Kidney capillary endothelial cell (primary cell): ENCODE results near the gene CCDC28B.
"Not testable (repeated sequence)": the region's sequence is repeated elsewhere in the genome, so short reads cannot be mapped to it uniquely, and the experiment has no call there.

Experiments used
- DNase-seq: peaks from one replicate; pipeline ENCODE4 v3.0.0-alpha.2; 2018; ENCODE audit warnings: low spot score

The CCDC28B gene

DNA sequence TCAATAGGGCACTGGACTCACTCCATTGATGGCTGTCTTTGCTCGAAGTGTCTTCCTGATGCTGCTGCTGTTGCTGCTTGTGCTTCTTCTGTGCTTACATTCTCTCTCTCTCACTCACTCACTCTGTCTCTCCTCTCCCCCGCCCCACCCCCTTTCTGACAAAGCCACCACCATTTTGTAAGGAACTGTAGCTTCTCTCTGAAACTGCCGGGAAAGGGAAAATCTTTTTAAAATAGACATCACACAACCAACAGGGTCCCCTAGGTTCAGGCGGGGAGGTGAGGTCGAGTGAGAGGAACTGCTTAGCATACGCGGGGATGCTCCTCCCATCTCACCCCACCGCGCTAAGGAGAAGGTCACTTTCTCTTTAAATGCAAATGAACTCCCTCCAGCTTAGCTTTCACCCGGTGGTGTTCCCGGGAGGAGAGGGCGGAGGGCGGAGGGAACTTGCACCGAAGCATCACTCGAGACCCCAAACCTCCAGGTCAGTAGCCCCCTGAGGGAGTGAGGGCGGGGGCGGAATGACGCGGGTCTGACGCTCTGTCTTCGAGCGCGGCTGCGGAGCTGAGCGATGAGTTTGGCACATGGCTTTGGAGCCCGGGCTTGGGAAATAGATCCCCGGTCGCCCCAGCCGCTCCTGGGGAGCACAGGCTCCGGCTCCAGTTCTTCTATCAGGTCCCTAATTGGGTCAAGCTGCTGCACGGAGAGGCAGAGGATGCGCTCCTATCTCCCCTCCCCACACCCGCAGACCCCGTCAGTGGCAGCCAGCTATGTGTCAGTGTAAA lies at the start of gene CCDC28B:
CCDC28B (plus strand) TSS at position 370 of the 785 bp plus-strand sequence. CDS start 1,341 bp downstream, outside the sequence.
- no peak for DNase-seq

DNA sequence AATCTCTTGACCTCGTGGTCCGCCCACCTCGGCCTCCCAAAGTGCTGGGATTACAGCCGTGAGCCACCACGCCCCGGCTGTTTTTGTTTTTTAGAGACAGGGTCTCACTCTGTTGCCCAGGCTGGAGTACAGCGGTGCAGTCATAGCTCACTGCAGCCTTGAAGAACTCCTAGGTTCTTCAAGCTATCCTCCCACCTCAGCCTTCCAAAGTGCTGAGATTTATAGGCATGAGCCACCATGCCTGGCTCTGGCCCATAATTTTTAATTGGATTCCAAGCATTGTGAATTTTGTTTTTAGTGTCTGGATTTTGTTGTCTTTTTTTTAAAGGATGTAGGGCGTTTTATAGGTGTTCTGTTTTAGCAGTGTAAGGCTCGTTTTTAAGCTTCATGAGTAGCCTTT lies 49.5 kb upstream of the CCDC28B start:
- DNase-seq: no peak

DNA sequence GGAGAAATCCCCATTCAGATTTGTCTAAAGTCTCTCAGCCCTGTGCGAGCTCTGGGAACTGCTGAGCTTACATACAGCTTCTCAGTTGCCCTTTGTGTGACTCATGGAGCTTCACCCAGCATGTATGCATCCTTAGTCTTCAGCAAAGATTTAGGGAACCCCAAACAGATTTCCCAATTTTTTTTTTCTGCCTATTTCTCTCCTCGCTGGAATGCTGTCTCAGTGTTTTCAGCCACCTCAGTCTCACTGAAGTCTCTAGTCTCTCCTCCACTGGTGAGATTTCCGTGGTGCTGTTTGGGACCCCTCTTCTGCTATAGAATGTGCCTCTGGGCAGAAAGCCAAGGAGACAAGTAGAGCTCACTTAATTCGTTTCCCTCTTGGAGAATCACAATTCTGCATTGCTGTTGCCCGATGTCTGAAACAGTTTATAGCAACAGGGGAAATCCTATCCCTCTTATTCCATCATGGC lies 49.0 kb upstream of the CCDC28B start:
- DNase-seq: no peak

DNA sequence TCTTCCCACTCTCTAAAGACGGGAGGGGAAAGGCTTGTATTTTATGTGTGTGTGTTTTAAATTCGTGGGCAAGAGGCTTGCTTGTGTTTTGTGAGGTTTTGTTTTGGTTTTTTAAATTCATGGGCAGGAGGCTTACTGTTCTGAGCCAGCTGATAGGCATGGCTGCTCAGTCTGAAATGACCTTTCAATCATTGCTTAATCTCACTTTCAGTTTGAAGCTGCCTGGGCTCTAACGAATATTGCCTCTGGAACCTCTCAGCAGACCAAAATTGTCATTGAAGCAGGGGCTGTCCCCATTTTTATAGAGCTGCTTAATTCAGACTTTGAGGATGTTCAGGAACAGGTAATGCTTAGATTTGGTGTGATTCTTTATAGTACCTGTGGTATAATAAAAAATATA lies 41.2 kb upstream of the CCDC28B start:
- no peak for DNase-seq

DNA sequence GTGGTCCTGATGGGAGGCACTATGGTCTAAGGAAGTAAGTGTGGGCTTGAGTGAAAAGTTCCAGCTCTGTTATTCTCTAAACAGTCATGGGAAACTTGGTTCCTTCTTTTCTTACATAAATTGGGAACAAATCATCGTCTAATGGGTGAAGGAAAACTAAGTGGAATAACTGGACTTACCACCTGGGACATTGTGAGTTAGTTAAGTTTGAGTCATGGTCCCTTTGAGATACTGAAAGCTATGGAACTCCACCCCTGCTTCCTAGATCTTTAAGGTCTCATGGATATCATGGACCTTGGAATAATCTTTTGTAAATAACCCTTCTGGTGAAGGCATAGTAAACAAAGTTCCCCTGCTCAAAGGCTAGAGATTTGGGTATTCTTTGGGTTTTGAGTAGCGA lies 37.0 kb upstream of the CCDC28B start:
- no peak for DNase-seq

DNA sequence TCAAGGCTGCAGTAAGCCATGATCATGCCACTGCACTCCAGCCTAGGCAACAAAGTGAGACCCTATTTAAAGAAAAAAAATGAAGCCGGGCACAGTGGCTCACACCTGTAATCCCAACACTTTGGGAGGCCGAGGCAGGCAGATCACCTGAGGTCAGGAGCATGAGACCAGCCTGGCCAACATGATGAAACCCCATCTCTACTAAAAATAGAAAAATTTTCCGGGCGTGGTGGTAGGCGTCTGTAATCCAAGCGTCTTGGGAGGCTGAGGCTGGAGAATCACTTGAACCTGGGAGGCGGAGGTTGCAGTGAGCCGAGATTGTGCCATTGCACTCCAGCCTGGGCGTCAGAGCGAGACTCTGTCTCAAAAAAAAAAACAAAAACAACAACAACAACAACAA lies 34.8 kb upstream of the CCDC28B start:
- DNase-seq: not testable (repeated sequence)

DNA sequence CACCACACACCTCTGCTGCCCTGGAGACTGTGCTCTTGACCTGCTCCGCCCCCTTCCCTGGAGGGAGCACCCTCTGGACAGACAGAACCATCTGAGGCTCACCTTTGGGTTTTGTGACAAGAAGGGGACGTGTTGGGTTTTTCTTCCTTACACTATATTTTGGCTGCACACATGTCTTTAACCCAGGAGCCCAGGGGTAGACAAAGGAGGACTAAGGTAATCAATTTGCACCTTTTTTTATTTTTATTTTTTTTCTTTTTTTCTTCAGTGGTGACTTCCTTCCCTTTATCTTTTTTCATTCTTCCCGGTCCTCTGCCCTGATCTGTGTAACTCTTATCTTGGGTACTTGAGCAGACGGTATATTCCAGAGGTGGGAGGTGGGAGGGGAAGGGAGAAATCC lies 29.4 kb upstream of the CCDC28B start:
- DNase-seq: no peak

DNA sequence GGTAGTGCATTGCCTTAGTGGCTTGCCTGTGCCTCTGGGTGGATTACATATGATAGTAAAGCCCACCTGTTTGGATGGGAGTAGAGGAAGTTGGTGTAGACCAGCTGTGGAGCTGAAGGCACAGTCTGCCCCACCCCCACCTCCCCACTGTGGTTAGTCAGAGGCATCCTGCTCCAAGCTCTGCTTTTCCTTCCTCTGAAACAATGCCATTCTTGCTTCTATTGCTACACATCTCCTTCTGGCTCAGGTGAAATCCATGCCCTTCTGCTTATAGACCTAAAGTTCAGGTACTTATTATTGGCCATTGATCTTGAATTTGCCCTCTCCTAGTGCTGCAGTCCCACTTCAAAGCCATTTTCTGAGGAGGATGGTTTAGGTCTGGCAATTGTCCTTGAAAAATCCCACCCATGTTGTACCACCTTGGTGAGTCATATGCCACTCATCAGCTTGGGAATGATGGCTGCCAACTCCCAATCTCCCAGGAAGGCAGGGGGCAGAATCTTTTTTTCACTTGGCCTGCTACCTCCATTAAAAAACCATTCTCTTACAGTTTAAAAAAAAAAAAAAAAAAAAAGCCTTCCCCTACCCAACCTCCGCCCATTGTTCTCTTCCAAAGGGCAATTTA lies 27.7 kb upstream of the CCDC28B start:
- DNase-seq: peak; percentile 53

DNA sequence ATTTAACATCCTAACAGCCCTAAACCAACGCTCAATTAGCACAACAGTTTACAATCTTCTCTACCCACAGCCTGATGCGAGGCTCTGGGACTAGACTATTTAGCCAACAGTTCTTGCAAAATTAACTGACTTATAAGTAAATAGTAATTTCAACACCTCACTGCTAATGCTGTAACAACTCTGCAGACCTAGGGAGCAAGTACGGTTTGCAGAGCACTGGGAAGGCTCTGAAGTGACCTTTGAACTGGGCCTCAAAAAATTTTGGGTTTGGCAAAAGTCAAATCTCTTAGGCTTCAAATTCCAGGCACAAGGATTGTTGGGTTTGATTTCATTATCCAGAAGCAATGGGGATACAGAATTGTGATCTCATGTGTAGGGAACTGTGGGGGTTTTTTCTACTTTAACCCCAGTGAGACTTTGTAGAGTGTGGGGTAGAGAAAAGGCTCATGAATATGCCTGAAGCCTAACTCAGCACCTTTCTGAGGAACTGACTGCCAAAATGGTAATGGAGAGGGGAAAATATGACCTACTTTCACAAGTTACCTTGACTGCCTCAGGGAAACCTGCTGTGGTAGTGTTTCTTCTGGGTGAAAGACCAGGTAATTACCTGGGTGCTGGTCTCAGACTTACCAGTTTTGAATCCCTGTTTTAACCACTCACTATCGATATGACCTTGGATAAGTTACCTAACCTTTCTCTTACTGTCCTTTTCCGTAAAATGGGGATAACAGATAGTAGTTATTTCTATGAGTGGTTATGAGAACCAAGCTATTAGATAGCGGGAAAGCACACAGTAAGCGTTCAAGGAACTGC lies 21.8 kb upstream of the CCDC28B start:
- DNase-seq: no peak

DNA sequence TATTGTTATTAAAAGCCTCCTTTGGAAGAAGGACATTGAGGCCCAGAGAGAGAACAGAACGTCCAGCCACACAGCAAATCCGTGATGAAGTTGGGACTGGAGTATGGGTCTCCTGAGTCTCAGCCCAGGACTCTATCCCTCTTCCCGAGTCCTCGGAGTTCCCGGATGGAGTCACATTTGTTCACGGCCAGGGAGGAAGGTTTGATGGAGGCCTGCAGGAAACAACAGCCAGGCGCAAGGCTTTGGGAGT lies 21.3 kb upstream of the CCDC28B start:
- no peak for DNase-seq

DNA sequence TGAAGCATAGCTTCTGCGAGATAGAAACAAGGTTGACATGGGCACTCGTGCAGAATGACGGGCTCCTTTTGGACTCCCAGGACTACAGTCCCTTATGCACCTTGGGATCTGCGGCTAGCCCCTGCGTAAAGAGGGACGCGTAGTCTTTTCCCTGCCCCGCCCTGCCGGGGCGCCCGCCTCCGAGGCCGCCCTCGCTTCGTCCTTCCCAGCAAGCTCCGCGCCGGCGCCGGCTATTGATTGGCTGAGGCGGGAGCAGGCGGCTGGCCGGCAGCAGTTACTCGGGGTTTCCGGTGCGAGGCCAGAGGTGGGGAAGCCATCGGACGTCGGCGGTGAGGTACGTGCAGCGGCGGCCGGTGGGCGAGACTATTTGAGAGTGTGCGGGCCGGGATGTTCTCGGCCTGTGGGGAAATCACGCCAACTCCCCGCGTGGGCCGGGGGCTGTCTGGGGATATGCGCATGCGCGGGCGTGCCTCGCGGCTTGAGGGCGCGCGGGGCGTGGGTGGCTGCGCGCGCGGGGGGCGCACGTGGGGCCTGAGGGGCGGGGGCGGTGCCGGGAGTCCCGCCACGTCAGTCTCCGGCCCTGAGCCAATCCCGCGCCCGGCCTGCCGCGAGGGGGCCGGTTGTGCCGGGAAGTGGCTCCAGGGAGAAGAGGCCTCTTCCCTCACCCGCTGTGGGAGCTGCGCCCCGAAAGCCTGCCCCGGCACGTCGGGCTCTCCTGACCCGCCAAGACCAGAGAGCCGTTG lies 20.8 kb upstream of the CCDC28B start, which contains the start of gene TXLNA:
TXLNA (plus strand) TSS at position 233 of the 743 bp plus-strand sequence. CDS start 671 bp downstream, outside the sequence.
- DNase-seq: peak; percentile 85

DNA sequence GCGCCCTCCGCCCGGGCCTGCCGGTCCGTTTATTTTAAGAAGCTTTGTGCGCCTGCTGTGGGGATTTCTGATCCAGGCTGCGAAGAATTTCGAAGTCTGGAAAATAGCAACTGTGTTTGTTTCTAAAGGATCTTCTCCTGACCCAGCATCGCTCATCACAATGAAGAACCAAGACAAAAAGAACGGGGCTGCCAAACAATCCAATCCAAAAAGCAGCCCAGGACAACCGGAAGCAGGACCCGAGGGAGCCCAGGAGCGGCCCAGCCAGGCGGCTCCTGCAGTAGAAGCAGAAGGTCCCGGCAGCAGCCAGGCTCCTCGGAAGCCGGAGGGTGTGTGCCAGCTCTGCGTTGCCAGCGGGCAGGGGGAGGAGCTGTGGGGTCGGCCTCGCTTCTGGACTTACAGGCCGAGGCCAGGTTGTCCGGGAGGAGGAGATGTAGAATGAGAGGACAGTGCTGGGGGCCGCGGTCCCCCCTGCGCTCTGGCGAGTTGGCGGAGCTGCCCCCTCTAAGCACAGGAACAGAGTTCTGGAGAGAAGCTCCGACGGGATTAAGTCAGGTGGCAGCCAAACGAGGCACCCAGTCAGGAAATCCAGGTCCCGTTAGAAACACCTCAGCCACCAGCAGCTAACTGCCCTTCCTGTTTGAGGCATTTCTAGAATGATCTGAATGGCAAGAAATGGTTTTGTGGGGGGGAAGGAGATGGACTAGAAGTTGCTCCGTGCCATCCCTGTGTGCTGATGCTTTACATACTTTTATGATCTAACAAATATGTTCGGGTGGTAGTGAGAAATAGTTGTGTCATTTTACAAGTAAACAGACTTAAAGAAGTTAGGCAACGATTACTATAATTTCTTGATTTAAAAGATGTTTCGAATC lies 20.0 kb upstream of the CCDC28B start:
- peak; percentile 36 for DNase-seq

DNA sequence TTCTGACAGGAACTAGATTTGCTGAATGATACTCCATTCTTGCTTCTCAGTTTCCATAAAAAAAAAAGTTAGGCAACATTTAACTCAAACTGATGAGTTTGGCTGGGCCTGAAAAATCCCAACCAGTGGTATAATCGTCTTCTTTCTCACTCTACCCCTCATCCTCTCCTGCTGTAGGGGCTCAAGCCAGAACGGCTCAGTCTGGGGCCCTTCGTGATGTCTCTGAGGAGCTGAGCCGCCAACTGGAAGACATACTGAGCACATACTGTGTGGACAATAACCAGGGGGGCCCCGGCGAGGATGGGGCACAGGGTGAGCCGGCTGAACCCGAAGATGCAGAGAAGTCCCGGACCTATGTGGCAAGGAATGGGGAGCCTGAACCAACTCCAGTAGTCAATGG lies 19.3 kb upstream of the CCDC28B start:
- DNase-seq: no peak

DNA sequence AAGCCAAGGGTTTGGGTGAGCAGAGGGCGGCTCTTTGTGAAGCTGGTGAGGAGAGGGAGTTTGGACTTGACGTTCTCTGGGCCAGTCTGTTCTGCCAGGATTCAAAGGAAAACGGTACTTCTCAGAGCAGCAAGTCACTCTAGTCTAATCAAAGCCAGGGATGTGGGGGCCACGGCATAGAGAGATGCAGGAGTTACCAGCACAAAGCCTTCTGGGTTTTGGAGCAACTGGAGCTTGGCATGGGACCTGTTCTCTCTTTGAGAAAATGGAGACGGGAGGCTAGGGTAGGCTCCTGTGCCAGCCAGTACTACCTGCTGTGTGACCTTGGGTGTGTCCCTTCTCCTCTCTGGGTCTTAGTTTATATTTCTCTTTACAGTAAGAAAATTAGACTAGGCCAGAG lies 18.8 kb upstream of the CCDC28B start:
- no peak for DNase-seq

DNA sequence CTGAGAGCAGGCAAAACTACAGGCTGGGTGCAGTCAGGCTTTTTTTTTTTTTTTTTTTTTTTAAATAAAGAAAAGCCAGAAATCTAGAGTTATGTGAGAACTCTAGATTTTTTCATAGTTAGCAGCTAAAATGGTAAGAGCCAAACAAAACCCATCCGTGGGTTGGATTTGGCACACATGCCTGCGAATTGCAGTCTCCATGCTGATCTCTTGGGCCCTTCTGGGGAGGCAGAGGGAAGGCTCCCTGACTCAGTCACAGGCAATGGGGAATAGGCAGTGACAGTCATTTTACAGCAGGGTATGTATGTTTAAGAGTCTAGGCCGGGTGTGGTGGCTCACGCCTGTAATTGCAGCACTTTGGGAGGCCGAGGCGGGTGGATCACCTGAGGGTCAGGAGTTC lies 18.3 kb upstream of the CCDC28B start:
- DNase-seq: no peak

DNA sequence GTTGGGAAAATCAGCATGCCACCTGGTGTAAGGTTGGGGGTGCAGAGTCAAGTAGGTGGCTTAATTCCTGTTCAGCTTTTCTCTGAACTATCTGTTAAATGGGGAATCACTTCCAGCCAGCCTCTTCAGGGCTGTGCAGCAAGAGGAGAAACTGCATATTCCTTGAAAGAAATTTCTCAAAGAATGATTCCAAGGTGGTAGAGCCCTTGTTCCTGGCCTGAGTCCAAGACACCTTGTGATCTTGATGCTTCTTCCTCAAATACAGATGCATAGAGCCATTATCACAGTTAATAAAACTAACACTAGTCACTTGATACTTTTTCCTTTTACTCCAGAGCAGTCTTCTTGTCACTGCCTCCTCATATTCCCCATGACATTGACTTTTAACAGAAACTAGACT lies 15.7 kb upstream of the CCDC28B start:
- no peak for DNase-seq

DNA sequence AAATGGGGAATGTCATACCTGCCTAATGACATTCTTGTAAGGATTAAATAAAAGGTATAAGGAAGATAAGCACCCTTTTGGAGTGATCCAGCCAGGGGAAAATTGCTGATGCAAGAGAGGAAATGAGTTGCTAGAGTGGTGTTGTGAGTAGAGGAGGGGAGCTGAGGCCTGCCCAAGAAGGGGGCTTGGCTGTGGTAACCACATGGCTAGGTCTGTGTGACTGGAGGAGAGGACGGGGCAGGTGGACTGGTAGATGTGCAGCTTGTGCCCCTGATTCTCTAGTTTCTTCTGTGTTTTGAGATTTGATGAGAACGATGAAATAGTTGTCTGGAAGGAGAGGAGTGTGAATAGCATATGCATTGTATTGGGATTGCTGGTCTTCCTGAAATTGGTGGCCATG lies 14.3 kb upstream of the CCDC28B start:
- DNase-seq: no peak

DNA sequence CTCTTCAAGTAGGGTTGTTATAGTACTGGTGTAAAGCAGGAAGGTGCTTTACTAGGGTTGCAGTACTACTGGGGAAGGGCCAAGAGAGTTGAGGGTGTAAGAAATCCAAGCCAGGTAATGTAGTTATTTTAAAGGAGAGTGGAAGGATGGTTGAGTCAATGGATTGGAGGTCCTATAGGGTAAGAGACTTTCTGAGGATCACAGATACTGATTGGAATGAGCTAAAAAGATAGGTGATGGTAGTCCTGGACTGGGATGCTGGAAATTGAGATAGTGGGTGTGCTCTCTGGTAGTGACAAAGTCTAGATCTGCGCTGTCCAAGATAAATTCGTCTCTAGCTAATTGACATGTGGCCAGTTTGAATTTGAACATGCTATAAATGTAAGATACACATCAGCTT lies 13.9 kb upstream of the CCDC28B start:
- DNase-seq: no peak

DNA sequence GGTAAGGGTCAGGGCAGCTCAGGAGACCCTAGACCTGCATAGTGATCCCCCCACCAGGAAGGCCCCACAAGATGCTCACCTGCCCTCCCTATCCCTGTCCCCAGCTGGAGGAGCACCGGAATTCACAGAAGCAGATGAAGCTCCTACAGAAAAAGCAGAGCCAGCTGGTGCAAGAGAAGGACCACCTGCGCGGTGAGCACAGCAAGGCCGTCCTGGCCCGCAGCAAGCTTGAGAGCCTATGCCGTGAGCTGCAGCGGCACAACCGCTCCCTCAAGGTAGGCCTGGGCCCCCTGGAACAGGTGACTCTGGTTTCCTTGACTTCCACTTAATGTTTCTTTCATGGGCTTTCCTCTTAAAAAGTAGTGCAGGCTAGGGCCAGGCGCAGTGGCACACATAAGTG lies 12.5 kb upstream of the CCDC28B start:
- no peak for DNase-seq

DNA sequence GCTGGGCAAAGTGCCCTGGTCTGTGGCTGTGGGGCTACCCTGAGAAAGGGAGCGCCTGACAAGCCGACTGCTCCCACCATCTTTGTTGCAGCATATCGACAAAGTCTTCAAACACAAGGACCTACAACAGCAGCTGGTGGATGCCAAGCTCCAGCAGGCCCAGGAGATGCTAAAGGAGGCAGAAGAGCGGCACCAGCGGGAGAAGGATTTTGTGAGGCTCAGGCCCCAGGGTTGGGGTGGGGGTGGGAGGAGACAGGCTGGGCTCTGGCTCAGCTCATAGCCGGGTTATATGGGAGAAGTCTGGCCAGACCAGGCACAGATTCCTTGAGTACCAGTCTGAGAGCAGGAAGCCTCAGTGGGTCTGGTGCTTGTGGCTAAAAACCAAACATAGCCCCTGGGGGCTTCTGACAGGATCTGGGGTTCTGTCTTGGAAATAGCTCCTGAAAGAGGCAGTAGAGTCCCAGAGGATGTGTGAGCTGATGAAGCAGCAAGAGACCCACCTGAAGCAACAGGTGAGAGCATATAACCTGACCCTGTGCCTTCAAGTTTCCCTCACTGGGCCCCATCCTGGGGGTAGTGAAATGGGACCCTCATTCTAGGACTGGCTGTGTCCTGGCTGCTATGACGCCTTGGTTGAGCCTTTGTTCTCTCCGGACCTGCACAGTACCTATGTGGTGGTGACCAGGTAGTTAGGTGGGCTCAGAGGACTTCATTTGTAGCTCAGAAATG lies 8.0 kb upstream of the CCDC28B start:
- DNase-seq: no peak

DNA sequence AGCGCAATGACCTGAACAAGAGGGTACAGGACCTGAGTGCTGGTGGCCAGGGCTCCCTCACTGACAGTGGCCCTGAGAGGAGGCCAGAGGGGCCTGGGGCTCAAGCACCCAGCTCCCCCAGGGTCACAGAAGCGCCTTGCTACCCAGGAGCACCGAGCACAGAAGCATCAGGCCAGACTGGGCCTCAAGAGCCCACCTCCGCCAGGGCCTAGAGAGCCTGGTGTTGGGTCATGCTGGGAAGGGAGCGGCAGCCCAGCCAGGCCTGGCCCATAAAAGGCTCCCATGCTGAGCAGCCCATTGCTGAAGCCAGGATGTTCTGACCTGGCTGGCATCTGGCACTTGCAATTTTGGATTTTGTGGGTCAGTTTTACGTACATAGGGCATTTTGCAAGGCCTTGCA lies 5.4 kb upstream of the CCDC28B start:
- DNase-seq: no peak
